Measurements from ENCODE around the gene MC1R. TPM values are rescaled to one million over a fixed set of nuclear protein-coding genes. Genes with fewer than 3 reads are reported as not detected.

The MC1R gene
- total RNA-seq, 1 donor from 2014 or later: 9.2 TPM

GRCh38 chr16:89960966-89961365 lies 42.3 kb downstream of the MC1R start:
- Mint-ChIP-seq H3K4me3 (ENCODE audit: unreplicated experiment) (no peak overlapping the region), H3K27ac (ENCODE audit: unreplicated experiment) (no peak overlapping the region), H3K36me3 (ENCODE audit: low read depth, unreplicated experiment) (peaks cover 25% of the 10 kb centered on the region), H3K4me1 (ENCODE audit: low read depth, unreplicated experiment) (peaks cover 2% of the 10 kb centered on the region), H3K27me3 (ENCODE audit: low read depth, unreplicated experiment) (no peaks in the 10 kb centered on the region), H3K9me3 (ENCODE audit: unreplicated experiment) (no peaks in the 10 kb centered on the region)
- no peak for DNase-seq (ENCODE audit: low read depth)
- Histone ChIP-seq H3K9ac (ENCODE audit: low read length) (no peak overlapping the region), H3K27ac (ENCODE audit: low read depth, low read length) (no peak overlapping the region), H4K20me1 (ENCODE audit: insufficient read depth, low read length) (no peaks in the 10 kb centered on the region), H3K4me1 (ENCODE audit: insufficient read depth, low read length) (no peaks in the 10 kb centered on the region), H2AFZ (ENCODE audit: low read depth, low read length) (no peak overlapping the region), H3K4me3 (ENCODE audit: insufficient read depth, low read depth, low read length) (no peak overlapping the region), H3K79me2 (ENCODE audit: insufficient read depth, low read length) (no peaks in the 10 kb centered on the region), H3K9me3 (ENCODE audit: insufficient read depth, low read depth, low read length) (no peaks in the 10 kb centered on the region), H3K36me3 (ENCODE audit: insufficient read depth, low read length) (peaks cover 14% of the 10 kb centered on the region), H3K4me2 (ENCODE audit: low read length) (no peak overlapping the region), H3K27me3 (ENCODE audit: insufficient read depth, low read length) (no peaks in the 10 kb centered on the region)
- TF ChIP-seq CTCF (IDR thresholded peaks at IDR 0.05; ENCODE audit: insufficient read depth, low read depth, low read length): no peak
- no peak for FAIRE-seq

- H3K4me1 Mint-ChIP-seq (ENCODE audit: low read depth, unreplicated experiment): peaks cover 2% of the 10 kb centered on the region
- no peaks in the 10 kb centered on the region for H3K9me3 Mint-ChIP-seq (ENCODE audit: unreplicated experiment)
These were observed 43.3 kb downstream of the MC1R start for GRCh38 chr16:89961920-89962319.

More at GRCh38 chr16:89961920-89962319, 43.3 kb downstream of the MC1R start:
- no peaks in the 10 kb centered on the region for H3K9me3 ChIP-seq (ENCODE audit: insufficient read depth, low read depth, low read length)
- DNase-seq (ENCODE audit: low read depth): no peak
- H3K36me3 ChIP-seq (ENCODE audit: insufficient read depth, low read length): peaks cover 14% of the 10 kb centered on the region
- H3K27ac Mint-ChIP-seq (ENCODE audit: unreplicated experiment): no peak overlapping the region
- no peaks in the 10 kb centered on the region for H3K79me2 ChIP-seq (ENCODE audit: insufficient read depth, low read length)
- H2AFZ ChIP-seq (ENCODE audit: low read depth, low read length): no peak overlapping the region
- H4K20me1 ChIP-seq (ENCODE audit: insufficient read depth, low read length): no peaks in the 10 kb centered on the region
- no peak overlapping the region for H3K27ac ChIP-seq (ENCODE audit: low read depth, low read length)
- peaks cover 27% of the 10 kb centered on the region for H3K36me3 Mint-ChIP-seq (ENCODE audit: low read depth, unreplicated experiment)
- no peak overlapping the region for H3K9ac ChIP-seq (ENCODE audit: low read length)
- H3K27me3 Mint-ChIP-seq (ENCODE audit: low read depth, unreplicated experiment): no peaks in the 10 kb centered on the region
- no peaks in the 10 kb centered on the region for H3K27me3 ChIP-seq (ENCODE audit: insufficient read depth, low read length)
- H3K4me1 ChIP-seq (ENCODE audit: insufficient read depth, low read length): no peaks in the 10 kb centered on the region
- no peak overlapping the region for H3K4me2 ChIP-seq (ENCODE audit: low read length)
- TF ChIP-seq EZH2 (IDR thresholded peaks at IDR 0.05; ENCODE audit: insufficient read depth, low read length) (no peak), CTCF (IDR thresholded peaks at IDR 0.05; ENCODE audit: insufficient read depth, low read depth, low read length) (no peak)
- no peak overlapping the region for H3K4me3 ChIP-seq (ENCODE audit: insufficient read depth, low read depth, low read length)
- no peak for FAIRE-seq
- H3K4me3 Mint-ChIP-seq (ENCODE audit: unreplicated experiment): no peak overlapping the region
